Fibroblast of pulmonary artery (primary cell): ENCODE results near the gene RBMS1.

Experiments used
- DNase-seq: peaks from one replicate; pipeline ENCODE4 v3.0.0-alpha.2; 2010; ENCODE audit warnings: low read depth
- H3K4me3 ChIP-seq: replicated peaks from 2 replicates; pipeline ENCODE4 v1.5.1; 2011; ENCODE audit warnings: low read depth, mild to moderate bottlenecking, control low read depth, low read length, moderate library complexity
- CTCF ChIP-seq: IDR thresholded peaks from 2 replicates; pipeline ENCODE4 v1.5.1; 2011; ENCODE audit warnings: mild to moderate bottlenecking, control low read depth, low read length, inconsistent platforms; ENCODE audit errors: missing control alignments

The RBMS1 gene

GRCh38 chr2:160336105-160336504, 157.5 kb downstream of the RBMS1 start:
- peak; percentile 36 for DNase-seq
- TF ChIP-seq CTCF, result no peak
- no peak overlapping the region for H3K4me3 ChIP-seq

GRCh38 chr2:160335441-160335840, 158.2 kb downstream of the RBMS1 start:
- DNase-seq, result no peak
- H3K4me3 ChIP-seq, result no peak overlapping the region
- TF ChIP-seq CTCF, result no peak

GRCh38 chr2:160334028-160334741, 159.4 kb downstream of the RBMS1 start:
- peak; percentile 90 for DNase-seq
- TF ChIP-seq CTCF, result no peak
- H3K4me3 ChIP-seq, result no peak overlapping the region

GRCh38 chr2:160333324-160334027, 160.1 kb downstream of the RBMS1 start:
- no peak for TF ChIP-seq CTCF
- no peak overlapping the region for H3K4me3 ChIP-seq
- DNase-seq, result no peak

- peak; percentile 65 for DNase-seq
- H3K4me3 ChIP-seq, result no peak overlapping the region
- no peak for TF ChIP-seq CTCF
These were observed 161.3 kb downstream of the RBMS1 start for GRCh38 chr2:160332318-160332717.

GRCh38 chr2:160331258-160332025, 162.2 kb downstream of the RBMS1 start:
- no peak for DNase-seq
- no peak overlapping the region for H3K4me3 ChIP-seq
- no peak for TF ChIP-seq CTCF
